Measurements from ENCODE around the gene METTL16. TPM values are rescaled to one million over a fixed set of nuclear protein-coding genes. Genes with fewer than 3 reads are reported as not detected.

The METTL16 gene
- total and polyA plus RNA-seq, 2 donors from 2014 or later = 18.0 to 37.2 TPM

- FAIRE-seq (no peak), DNase-seq (peak in 1 of 5 donors; percentile 71)
- no peak overlapping the region for H3K9ac ChIP-seq (ENCODE audit: low read length in 3 of 3)
- intact Hi-C loops (cut with DNase I) = no loop called here
- no peak overlapping the region for H3K4me3 ChIP-seq (ENCODE audit: low read length in 3 of 3)
- H3K27ac ChIP-seq (ENCODE audit: low read depth in 2 of 2, low read length in 2 of 2) = no peak overlapping the region
- H3K9me3 ChIP-seq (ENCODE audit: control insufficient read depth in 2 of 3, insufficient read depth in 1 of 3, low read length in 3 of 3) = no peaks in the 10 kb centered on the region
- H3K4me1 ChIP-seq (ENCODE audit: control insufficient read depth in 2 of 3, insufficient read depth in 2 of 3, low read depth in 1 of 3, low read length in 3 of 3) = peaks cover 0 to 4% (median 0%) of the 10 kb centered on the region in 3 donors
- peaks cover 0 to 20% (median 13%) of the 10 kb centered on the region in 3 donors for H3K36me3 ChIP-seq (ENCODE audit: control insufficient read depth in 2 of 3, insufficient read depth in 3 of 3, low read length in 3 of 3)
- no peak for TF ChIP-seq CTCF (IDR thresholded peaks at IDR 0.05; ENCODE audit: borderline replicate concordance, extremely low read depth, insufficient read depth)
- no peaks in the 10 kb centered on the region for H3K27me3 ChIP-seq (ENCODE audit: control insufficient read depth, insufficient read depth, low read length)
Observed at GRCh38 chr17:2373179-2373578, 138.5 kb downstream of the METTL16 start.

DNA sequence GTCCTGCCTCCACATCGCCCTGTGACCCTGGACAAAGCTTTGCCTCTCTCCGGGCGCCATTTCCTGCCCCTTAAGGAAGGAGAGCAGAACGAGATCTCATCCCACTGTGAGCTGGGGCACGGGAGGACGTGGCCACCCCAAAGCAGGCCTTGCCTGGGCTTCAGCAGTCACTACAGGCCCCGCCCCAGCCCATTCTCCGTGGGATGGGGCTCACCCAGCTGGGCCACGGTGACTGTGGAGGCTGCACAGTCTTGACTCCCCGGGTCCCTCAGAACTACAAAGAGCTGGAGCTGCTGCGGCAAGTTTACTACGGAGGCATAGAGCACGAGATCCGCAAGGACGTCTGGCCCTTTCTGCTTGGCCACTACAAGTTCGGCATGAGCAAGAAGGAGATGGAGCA, 139.0 kb downstream of the METTL16 start:
- H3K9ac ChIP-seq (ENCODE audit: low read length in 3 of 3) = no peak overlapping the region
- H3K4me1 ChIP-seq (ENCODE audit: control insufficient read depth in 2 of 3, insufficient read depth in 2 of 3, low read depth in 1 of 3, low read length in 3 of 3) = peaks cover 0 to 4% (median 0%) of the 10 kb centered on the region in 3 donors
- intact Hi-C loops (cut with DNase I) = no loop called here
- no peak for TF ChIP-seq CTCF (IDR thresholded peaks at IDR 0.05; ENCODE audit: borderline replicate concordance, extremely low read depth, insufficient read depth)
- no peak overlapping the region for H3K27ac ChIP-seq (ENCODE audit: low read depth in 2 of 2, low read length in 2 of 2)
- FAIRE-seq = no peak
- no peaks in the 10 kb centered on the region for H3K9me3 ChIP-seq (ENCODE audit: control insufficient read depth in 2 of 3, insufficient read depth in 1 of 3, low read length in 3 of 3)
- peaks cover 0 to 19% (median 13%) of the 10 kb centered on the region in 3 donors for H3K36me3 ChIP-seq (ENCODE audit: control insufficient read depth in 2 of 3, insufficient read depth in 3 of 3, low read length in 3 of 3)
- DNase-seq = no peak
- no peaks in the 10 kb centered on the region for H3K27me3 ChIP-seq (ENCODE audit: control insufficient read depth, insufficient read depth, low read length)
- H3K4me3 ChIP-seq (ENCODE audit: low read length in 3 of 3) = no peak overlapping the region

DNA sequence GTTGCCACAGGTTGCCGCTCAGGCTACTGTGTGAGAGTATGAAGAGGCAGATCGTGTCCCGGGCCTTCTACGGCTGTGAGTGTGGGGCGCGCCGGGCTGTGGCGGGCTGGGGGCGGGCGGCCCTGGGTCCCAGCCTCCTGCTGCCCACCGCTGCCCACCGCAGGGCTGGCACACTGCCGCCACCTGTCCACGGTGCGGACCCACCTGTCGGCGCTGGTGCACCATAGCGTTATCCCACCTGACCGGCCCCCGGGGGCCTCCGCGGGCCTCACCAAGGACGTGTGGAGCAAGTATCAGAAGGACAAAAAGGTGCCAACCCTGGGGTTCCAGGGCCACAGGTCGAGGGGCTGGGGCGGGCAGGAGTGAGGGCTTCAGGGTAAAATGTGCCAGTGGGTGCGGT, 139.5 kb downstream of the METTL16 start:
- no peak overlapping the region for H3K9ac ChIP-seq (ENCODE audit: low read length in 3 of 3)
- intact Hi-C loops (cut with DNase I) = no loop called here
- no peak overlapping the region for H3K4me3 ChIP-seq (ENCODE audit: low read length in 3 of 3)
- no peaks in the 10 kb centered on the region for H3K9me3 ChIP-seq (ENCODE audit: control insufficient read depth in 2 of 3, insufficient read depth in 1 of 3, low read length in 3 of 3)
- H3K27ac ChIP-seq (ENCODE audit: low read depth in 2 of 2, low read length in 2 of 2) = no peak overlapping the region
- FAIRE-seq (no peak), DNase-seq (peak in 1 of 5 donors; percentile 68)
- TF ChIP-seq CTCF (IDR thresholded peaks at IDR 0.05; ENCODE audit: borderline replicate concordance, extremely low read depth, insufficient read depth) = no peak
- no peaks in the 10 kb centered on the region for H3K27me3 ChIP-seq (ENCODE audit: control insufficient read depth, insufficient read depth, low read length)
- H3K36me3 ChIP-seq (ENCODE audit: control insufficient read depth in 2 of 3, insufficient read depth in 3 of 3, low read length in 3 of 3) = peaks cover 0 to 16% (median 13%) of the 10 kb centered on the region in 3 donors
- no peaks in the 10 kb centered on the region for H3K4me1 ChIP-seq (ENCODE audit: control insufficient read depth in 2 of 3, insufficient read depth in 2 of 3, low read depth in 1 of 3, low read length in 3 of 3)

All from kidney (tissue), 14 donors.